ENCODE data around the gene B3GNT3. TPM values are rescaled to one million over a fixed set of nuclear protein-coding genes. Genes with fewer than 3 reads are reported as not detected.

Gene B3GNT3
- total and polyA plus RNA-seq, 2 of the 4 experiments (the other 2 are of a cell fraction), result not detected

DNA sequence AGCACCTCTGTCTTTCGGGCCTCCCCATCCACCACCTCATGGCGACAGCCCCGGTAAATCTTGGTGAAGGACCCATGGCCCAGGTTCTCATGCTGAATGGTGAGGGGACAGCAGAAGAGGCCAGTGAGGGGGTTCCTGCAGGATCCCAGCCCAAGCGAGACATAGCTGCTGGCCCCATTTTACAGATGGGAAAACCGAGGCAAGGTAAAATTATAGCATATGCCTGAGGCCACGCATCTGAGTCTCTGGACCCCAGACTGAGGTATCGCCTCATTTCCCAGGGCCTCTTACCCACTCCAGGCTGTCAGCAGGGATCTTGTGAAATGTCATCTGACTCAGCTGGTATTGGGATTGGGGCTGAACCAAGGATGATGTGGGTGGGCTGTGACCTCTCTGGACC, 43.0 kb downstream of the B3GNT3 start:
- TF ChIP-seq RFX5 (IDR thresholded peaks at IDR 0.05; ENCODE audit: low read depth, low read length) (no peak), RCOR1 (IDR thresholded peaks at IDR 0.05; ENCODE audit: insufficient replicate concordance, low read length) (no peak), MAZ (IDR thresholded peaks at IDR 0.05; ENCODE audit: borderline replicate concordance, low read depth, low read length) (no peak), NFE2L2 (IDR thresholded peaks at IDR 0.05; ENCODE audit: low read depth, low read length) (no peak), SMC3 (IDR thresholded peaks at IDR 0.05; ENCODE audit: low read depth, low read length) (no peak), RAD21 (IDR thresholded peaks at IDR 0.05; ENCODE audit: low read length) (no peak), CEBPB (IDR thresholded peaks at IDR 0.05; ENCODE audit: low read depth, low read length) (no peak), MAFK (IDR thresholded peaks at IDR 0.05; ENCODE audit: low read depth, low read length) (no peak)
- TF ChIP-seq, protein P1, sequence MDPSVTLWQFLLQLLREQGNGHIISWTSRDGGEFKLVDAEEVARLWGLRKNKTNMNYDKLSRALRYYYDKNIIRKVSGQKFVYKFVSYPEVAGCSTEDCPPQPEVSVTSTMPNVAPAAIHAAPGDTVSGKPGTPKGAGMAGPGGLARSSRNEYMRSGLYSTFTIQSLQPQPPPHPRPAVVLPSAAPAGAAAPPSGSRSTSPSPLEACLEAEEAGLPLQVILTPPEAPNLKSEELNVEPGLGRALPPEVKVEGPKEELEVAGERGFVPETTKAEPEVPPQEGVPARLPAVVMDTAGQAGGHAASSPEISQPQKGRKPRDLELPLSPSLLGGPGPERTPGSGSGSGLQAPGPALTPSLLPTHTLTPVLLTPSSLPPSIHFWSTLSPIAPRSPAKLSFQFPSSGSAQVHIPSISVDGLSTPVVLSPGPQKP (IDR thresholded peaks at IDR 0.05; ENCODE audit: borderline replicate concordance, low read depth, low read length), result no peak

More for the DNA sequence above, 43.0 kb downstream of the B3GNT3 start:
- H3K23ac ChIP-seq (ENCODE audit: low read depth, low read length), result no peak overlapping the region
- peaks cover 28% of the 10 kb centered on the region for H3K27me3 ChIP-seq (ENCODE audit: control insufficient read depth, insufficient read depth, low read length)
- H2AFZ ChIP-seq (replicated peaks; ENCODE audit: low read length, poor library complexity), result no peak overlapping the region
- H4K91ac ChIP-seq (ENCODE audit: insufficient read depth, low read depth, low read length), result no peak overlapping the region
- ATAC-seq (ENCODE audit: low read depth), result no peak
- H2AK5ac ChIP-seq (ENCODE audit: low read depth, low read length), result no peak overlapping the region
- H2BK15ac ChIP-seq (ENCODE audit: low read depth, low read length), result no peak overlapping the region
- CTCF ChIA-PET, result no interaction called here
- no peak overlapping the region for H3K27ac ChIP-seq (ENCODE audit: insufficient read depth, low read length)
- POLR2A ChIA-PET (ENCODE audit: unreplicated experiment), result no interaction called here
- H4K20me1 ChIP-seq (ENCODE audit: insufficient read depth, low read length), result no peaks in the 10 kb centered on the region
- no peak overlapping the region for H2BK20ac ChIP-seq (ENCODE audit: low read depth, low read length)
- no peak overlapping the region for H2BK5ac ChIP-seq (ENCODE audit: low read depth, low read length, poor library complexity, severe bottlenecking)
- H2BK120ac ChIP-seq (ENCODE audit: low read depth, low read length), result no peak overlapping the region
- no peak overlapping the region for H3K9ac ChIP-seq (ENCODE audit: low read depth, low read length)
- no peak overlapping the region for H4K5ac ChIP-seq (ENCODE audit: low read depth, low read length)
- H3K4me3 ChIP-seq (ENCODE audit: insufficient read depth, low read depth, low read length), result no peak overlapping the region
- H2AK9ac ChIP-seq (replicated peaks; ENCODE audit: low read depth, low read length, poor library complexity), result no peak overlapping the region
- H3K9me3 ChIP-seq (ENCODE audit: control insufficient read depth, insufficient read depth, low read length), result no peaks in the 10 kb centered on the region
- H4K8ac ChIP-seq (ENCODE audit: low read depth in 2 of 2, low read length in 2 of 2), result no peak overlapping the region
- dilution Hi-C loops (cut with HindIII; ENCODE audit: low sequenced_read_pairs, unreplicated experiment), result no loop called here
- in situ Hi-C loops (cut with MboI; ENCODE audit: low sequenced_read_pairs), result no loop called here
- DNase-seq, result no peak
- no peak overlapping the region for H3K4ac ChIP-seq (ENCODE audit: low read depth, low read length)
- WGBS, 2 experiments (ENCODE audit: extremely low coverage in 2 of 2, insufficient read length in 1 of 2), result 86% methylated on average over 3 of the region's 7 CpGs; no CpG with 5 or more reads in 1 of the 2 experiments
- H3K4me1 ChIP-seq (ENCODE audit: control insufficient read depth, insufficient read depth, low read length), result peaks cover 4% of the 10 kb centered on the region
- no TSS peak for BruUV-seq (replicated peaks)
- no peak overlapping the region for H3K18ac ChIP-seq (ENCODE audit: low read depth, low read length)
- H3K9me1 ChIP-seq (ENCODE audit: insufficient read depth, low read length), result no peaks in the 10 kb centered on the region
- no peaks in the 10 kb centered on the region for H3K79me1 ChIP-seq (ENCODE audit: low read depth in 1 of 2, low read length in 2 of 2)
- no peak overlapping the region for H3K56ac ChIP-seq (ENCODE audit: extremely low read depth, insufficient read depth, low read length)
- intact Hi-C loops (cut with micrococcal nuclease), result no loop called here
- H3K4me2 ChIP-seq (ENCODE audit: low read depth, low read length), result no peak overlapping the region
- H3K36me3 ChIP-seq (ENCODE audit: control insufficient read depth, insufficient read depth, low read length), result no peaks in the 10 kb centered on the region
- H3K14ac ChIP-seq (replicated peaks; ENCODE audit: low read depth, low read length), result no peak overlapping the region
